ENCODE data around the gene OTOP3.
A peak's percentile ranks its signal among the peaks of the same experiment; 100 is the strongest.
"Not testable (repeated sequence)": the region's sequence is repeated elsewhere in the genome, so short reads cannot be mapped to it uniquely, and the experiment has no call there.

The OTOP3 gene

DNA sequence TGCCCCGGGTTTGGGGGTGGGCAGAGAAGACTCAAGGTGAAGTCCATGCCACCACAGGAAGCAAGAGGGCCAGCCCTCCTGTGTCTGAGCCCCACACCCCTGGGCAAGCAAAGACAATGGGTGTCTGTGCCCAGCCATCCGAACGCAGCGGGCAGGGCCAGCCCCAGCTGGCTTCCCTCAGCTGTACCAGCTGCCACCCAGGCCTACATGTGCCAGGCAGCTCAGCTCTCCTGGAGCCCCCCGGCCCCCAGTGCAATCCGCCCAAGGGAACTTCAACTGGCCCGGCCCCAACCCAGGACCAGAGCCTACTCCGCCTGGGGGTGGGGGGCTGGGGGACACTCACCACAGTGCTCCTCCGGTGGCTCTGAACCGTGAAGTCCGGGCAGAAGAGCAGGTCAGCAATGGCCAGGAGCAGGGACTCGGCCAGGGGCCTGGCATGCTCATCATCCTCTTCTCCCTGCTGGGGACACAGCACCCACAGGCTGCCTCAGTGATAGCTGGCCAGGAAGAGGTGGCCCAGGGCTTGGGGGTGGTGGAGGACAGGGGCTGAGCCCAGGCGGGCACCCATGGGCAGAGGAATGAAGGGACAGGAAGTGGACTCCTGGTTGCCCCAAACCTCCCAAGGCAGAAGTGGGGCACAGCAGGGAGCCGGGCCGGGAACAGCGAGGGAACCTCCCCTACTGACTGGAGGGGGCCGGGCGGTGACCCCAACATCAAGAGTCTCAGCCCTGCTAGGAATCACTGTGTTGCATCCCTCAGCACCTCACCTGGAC is 27.1 kb downstream of the OTOP3 start:
- DNase-seq: no peak

DNA sequence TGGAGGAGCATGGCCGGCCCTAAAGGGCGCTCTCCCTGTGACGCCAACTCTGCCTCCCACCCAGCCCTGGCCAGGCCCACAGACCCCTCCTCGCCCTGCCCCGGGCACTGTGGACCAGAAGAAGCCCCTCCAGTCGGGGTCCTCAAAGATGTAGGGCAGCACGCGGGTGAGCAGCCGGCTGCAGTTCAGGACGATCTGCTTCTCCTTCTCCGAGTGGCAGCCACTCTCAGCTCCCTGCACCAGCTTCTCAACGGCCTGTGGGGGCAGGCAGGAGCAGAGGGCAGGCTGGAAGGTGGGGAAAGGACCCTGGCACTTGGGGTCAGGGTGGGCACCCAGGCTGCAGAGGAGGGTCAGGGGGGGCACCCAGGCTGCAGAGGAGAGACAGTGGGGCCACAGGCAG is 28.0 kb downstream of the OTOP3 start:
- DNase-seq: no peak

DNA sequence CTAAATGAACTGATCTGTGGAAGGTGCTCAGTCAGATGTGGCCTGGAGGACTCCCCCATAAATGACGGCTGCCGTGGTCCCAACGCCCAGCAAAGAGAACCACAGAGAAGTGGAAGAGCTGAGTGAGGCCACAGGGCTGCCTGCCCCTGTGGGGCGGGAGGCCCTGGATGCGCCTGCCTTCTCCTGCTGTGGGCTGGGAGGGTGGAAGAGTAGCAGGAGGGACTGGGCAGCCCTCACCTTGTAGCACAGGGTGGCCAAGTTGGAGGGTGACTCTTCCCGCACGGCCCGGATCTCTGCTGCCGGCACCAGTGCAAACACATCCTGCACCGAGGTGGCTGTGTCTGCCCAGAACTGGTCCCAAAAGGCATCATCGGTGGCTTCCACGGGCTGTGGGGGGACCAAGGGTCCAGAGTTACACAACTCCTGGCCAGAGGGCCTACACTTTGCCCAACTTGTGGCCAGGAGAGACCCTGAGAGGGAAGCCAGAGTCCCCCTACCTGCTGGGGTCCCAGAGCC is 28.6 kb downstream of the OTOP3 start:
- no peak for DNase-seq

DNA sequence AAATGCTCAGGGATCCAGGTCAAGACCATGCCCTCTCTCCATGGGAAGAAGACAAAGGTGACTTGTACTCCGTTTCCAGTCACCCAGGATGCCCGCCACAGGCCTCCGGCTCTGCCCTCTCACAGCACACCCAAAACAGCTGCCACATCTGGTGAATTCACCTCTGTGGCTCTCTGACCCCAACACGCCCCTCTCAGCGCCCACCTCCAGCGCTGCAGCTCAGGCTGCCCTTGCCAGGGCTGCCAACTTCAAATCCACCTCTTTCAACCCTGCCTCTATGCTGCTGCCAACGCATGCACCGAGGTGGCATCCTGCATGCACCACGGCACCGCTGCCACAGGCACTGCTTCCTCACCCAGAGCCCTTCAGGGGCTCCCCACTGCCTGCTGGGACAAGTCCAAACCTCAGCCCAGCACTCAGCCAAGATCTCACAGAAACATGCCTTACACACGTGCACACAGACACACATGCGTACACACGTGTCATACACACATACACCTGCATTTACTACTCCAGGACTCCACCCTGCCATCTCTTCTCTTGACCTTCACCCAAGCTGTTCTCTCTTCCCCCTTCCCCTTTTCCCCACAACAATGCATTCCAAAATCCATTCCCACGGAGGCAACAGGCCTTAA is 29.4 kb downstream of the OTOP3 start:
- DNase-seq: no peak

DNA sequence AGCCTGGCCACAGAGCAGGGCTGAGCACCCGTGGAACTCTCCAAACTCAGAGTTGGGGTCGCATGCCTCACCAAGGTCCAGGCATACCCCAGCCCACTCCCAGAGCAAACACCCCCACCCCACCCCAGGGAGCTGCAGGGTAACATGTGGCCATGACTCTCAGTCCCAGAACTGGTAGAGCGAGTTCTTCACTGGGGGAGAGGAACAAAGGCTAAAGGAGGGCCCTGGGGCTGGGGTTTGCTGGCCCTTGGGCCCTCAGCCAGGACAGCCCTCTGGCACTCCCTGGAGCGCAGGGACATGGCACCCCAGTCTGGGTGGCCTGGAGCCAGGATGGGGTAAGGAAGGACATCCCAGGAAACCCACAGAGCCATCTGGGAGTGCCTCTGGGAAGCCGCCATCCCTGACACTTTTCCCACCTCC is 32.7 kb downstream of the OTOP3 start:
- DNase-seq: no peak

DNA sequence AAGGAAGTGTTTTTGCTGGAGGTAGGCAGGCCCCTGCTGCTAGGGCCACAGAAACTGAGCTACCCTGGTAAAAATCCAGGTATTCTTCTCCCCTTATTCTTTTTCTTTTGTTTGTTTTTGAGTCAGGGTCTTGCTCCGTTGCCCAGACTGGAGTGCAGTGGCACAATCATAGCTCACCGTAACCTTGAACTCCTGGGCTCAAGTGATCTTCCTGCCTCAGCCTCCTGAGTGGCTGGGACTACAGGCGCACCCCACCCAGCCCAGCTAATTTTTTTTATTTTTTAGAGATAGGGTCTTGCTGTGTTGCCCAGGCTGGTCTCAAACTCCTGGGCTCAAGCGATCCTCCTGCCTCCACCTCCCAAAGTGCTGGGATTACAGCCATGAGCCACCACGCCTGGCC is 33.8 kb downstream of the OTOP3 start:
- DNase-seq: not testable (repeated sequence)

DNA sequence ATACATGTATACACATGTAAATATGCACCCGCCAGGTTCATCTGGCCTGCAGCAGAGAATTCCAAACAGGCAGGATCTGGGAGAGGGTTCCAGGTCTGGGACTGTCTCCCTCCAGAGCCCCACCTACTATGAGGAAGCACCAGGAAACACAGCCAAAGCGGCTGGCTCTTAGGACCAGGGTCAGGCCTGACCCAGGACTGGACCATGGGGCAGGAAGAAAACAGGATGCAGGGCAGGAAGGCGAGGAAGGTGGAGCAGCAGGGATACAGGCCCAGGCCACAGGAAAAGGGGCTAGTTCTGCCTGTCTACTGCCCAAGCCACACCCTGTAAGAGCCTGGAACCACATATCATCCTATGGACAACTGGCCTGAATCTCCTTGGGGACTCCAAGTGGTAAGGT is 34.7 kb downstream of the OTOP3 start:
- DNase-seq: no peak

DNA sequence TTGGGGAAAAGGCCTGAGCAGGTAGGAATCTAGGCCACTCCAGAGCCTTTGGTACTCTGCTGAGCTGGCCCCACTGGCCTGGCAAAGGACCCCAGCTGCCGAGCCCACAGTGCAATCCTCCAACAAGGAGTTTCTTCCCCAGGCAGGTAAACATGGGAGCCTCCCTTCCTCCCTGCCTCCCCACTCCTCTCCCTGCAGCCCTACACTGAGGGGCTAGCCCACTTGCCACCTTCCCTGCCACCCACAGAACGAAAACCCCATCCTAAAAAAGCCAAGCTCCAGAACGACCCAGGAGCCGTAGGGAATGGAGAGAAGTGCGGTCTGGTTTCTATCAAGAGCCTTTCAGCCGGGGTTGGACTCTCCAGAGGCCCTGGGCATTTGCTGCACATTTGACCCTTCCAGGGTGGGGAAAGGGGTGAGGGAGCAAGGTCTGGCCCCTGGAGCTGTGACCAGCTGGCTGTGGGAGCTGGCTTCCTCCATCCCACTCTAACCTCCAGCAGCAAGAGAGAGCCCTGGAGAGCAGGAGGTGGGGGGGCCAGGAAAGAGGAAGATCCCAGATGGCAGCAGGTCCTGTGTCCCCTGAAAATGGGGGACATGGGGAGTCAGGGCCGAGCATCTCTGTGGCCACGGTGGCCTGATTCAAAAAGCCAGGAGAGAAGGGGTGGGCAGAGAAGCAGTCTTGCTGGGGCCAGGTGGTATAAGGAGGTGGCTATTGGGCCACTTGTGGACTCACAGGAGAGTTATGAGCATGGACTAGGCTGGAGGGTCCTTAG is 35.6 kb downstream of the OTOP3 start:
- no peak for DNase-seq

DNA sequence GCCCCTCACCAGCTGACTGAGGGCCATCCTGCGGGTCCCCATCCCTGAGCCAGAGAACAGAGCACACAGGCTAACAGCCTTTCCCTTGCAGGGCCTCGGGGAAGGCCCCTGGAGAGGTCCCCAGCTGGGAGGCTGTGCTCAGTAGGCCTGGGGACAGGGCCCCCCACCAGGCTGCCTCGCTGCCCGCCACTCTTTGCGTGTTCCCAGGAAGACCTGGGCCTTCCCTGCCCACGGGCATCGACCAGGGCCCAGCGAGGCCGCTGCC is 36.1 kb downstream of the OTOP3 start:
- DNase-seq: no peak

DNA sequence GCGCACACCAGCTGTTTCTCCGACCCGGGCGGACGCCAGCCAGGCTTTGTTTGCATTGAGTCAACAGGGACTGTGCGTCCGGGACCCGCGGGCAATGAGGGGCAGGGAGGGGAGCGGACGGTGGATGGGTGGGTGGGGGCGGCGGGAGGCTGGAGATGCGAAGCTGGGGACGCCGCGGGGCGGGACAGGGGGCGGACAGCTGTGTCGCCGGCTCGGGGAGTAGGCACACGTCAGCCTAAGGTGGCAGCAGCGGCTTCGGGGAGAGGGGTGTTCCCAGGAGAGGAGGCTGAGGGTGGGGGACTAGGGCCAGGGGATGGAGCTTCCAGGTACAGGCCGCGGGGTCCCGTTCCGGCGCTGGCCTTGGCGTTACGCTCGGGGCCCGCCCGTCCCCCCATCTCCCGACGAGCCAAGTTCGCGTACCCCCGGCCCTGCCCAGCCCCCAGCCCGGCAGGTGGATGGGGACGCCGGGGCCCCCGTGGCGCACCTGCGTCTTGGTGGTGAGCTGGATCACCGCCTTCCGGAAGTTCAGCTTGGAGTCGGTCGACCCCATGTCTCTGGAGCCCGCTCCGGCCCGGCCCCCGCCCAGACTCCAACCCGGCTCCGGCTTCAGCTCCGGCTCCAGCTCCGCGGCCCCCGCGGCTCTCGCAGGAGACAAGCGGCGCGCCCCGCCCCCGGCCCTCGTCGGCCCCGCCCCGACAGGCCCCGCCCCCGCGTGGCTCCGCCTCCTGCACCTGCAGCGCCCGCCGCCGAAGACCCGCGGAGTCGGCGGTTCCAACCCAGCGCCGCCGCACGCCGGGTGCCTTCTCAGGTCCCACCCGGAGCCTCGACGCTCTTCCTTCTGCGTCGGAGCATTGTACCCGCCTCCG is 36.6 kb downstream of the OTOP3 start, which contains the start of gene HID1:
TSS of gene HID1 (minus strand) at position 653 of the 866 bp plus-strand sequence. CDS start at position 550, 103 bp downstream.
- no peak for DNase-seq

DNA sequence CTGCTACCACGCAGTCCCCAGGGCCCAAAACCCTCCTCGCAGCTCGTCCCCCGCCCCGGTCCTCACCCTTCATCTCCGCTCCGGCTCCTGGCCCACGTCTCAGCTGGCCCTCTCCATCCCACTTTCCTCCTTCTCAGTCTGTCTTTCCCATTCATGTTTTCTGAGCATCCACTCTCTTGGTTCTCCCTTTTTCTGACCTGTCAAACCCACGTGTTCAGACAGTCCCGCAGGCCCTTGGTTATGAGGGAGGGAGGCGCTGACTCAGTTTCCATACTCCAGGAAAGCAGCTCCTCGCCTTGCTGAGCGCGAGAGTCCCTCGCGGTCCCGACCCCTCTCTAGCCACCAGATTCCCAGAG is 37.3 kb downstream of the OTOP3 start:
- no peak for DNase-seq

DNA sequence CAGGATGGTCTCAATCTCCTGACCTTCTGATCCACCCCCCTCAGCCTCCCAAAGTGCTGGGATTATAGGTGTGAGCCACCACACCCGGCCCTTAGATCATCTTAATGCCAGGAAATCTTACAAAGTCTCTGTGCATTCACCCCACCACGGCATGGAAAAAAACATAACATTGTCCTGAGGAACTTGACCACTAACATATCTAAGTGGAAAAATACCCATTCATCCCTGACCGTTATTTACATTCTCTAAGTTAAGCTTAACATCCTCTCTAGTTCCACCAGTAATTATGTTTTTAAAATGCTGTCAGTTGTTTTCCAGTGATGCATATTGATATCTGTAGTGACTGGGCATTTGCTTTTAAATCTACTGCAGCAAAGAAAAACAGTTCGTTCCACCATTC is 40.2 kb downstream of the OTOP3 start:
- no peak for DNase-seq

DNA sequence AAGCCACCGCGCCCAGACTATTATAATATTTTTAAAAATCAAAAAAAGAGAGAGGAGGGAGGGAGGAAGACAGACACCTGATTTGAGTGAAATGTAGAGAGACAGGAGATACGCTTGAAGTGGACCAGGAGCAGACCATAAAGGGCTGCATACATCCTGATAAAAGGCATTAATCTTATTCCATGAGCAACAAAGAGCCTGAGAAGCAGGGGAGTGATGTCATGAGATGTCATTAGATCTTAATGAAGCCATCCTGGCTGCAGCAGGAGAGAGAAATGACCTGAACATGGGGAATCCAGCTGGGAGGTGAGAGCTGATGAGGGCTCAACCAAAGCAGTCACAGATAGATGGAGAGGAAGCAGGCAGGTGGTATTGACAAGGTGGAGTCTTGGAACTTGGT is 42.1 kb downstream of the OTOP3 start:
- no peak for DNase-seq

DNA sequence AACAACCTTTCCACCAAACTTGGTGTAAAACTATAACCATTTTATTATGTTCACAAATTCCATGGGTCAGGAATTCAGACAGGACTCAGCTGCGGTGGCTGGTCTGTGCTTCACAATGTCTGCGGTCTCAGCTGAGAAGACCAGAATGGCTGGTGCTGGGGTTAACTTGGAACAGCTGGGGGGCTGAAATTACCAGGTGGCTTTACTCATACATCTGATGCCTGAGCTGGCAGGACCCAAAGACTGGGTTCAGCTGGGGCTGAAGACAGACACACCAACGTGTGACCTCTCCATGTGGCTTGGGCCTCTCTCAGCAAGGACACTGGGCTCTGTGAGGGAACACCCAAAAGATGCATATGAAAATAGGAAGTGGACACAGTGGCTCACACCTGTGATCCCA is 42.5 kb downstream of the OTOP3 start:
- no peak for DNase-seq

DNA sequence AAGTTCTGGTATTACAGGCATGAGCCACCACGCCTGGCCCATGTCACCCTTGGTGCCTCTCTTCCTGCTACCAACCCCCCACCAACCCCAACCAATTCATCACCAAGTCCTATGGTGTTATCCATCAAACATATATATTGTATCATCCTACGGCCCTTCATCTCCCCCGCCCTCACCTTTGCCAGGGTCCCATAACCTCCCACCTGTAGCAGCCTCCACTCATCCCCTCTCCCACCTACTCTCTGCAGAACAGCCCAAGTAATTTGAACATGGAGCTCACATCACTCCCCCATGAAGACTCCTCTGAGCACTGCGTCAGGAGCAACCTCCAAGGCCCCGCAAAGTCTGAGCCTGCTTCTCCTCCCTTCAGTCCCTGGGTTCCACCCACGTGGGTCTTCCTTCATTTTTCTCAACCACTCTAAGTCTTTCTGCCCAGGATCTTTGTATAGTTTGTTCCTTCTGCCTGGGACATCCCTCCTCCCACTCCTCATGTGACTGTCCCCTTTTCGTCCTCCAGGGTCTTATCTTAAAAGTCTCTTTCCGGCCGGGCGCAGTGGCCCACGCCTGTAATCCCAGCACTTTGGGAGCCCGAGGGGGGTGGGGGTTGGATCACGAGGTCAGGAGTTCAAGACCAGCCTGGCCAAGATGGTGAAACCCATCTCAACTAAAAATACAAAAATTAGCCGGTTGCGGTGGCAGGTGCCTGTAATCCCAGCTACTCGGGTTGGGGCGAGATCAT is 43.9 kb downstream of the OTOP3 start:
- DNase-seq: no peak

DNA sequence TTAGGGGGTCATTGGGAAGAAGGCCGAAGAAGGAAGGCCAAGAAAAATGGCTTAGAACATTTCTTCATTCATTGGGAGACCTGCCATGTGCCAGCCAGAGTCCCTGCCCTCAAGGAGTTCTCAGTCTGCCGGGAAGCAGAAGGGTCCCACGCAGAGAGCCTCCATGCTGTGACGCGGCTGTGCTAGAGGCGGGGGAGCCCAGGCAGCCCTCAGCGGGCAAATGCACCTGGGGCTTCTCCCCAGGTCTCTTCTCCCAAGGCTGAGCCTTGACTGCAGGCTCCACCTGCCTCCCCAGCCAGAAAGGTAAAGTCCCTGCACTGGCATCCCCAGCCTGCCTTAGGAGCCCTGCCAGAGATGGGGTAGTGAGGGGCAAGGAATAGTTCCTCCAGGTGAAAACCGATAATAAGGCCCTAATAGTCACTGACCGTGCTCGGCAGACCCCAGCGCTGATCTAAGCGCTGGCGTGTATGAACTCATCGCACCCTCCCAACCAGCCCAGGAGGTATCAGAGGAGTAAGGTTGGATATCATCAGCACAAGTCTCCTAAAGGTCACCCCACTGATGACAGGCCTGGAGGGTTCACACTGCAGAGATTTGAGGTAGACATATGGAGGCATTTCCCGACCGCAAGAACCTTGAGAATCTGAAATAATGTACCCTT is 45.8 kb downstream of the OTOP3 start:
- no peak for DNase-seq

DNA sequence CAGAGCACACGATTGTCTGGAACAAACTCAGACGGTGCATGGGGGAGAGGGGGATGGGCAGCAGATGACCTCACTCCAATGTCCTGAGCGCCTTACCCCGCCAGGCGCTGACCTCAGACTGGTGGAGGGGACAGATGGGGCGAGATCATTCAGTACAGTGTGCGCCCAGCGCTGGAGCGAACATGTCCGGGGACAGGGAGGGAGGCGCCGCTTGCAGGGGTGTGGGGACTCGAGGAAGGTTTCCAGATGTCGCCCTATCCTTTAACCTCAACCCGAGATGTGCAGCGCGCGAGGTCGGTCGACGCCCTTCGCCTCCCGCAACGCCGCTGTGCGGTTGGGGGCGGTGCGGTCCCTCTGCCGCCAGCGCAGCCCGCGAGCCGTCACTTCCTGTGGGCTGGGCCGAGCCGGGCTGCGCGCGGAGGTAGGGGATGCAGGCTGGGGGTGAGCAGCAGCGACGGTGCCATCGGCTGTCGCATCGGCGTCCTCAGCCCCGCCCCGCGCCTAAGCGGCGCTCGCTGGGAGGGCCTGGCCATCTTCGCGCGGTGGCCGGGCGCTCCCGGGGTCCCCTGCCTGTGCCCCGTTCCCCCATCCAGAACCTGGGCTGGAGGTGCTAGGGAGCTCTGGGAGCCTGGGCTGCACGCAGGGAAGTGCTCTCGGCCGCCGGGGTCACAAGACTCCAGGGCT is 46.4 kb downstream of the OTOP3 start:
- no peak for DNase-seq

DNA sequence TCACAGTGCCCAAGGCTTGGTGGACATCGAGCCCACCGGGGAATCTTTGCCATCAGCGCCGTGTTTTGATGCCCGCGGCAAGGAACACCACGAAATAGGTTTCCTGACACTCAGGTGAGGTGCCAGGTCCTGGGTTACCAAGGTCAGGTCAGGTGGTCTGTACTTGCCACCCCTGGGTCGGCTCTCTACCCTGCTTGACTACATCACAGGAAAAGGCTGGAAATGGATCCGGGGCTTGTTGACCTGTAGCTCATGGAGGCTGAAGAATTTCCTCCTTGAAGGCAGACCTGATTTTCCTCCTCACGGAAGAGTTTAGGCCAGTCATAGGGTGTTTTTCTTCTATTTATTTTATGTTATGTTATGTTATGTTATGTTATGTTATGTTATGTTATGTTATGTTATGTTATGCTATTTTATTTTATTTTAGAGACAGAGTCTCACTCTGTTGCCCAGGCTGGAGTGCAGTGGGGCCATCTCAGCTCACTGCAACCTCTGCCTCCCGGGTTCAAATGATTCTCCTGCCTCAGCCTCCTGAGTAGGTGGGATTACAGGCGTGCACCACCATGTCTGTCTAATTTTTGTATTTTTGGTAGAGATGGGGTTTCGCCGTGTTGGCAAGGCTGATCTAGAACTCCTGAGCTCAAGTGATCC is 47.1 kb downstream of the OTOP3 start:
- not testable (repeated sequence) for DNase-seq

DNA sequence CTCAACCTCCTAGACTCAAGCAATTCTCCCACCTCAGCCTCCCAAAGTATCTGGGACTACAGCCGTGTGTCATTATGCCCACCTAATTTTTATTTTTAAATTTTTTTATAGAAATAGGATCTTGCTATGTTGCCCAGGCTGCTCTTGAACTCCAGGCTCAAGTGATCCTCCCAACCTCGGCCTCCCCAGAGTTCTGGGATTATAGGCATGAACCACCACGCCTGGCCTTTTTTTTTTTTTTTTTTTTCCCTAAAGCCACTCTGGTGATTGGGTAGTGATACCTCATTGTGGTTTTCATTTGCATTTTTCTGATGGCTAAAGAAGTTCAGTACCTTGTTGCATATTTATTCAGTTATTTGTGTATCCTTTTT is 50.5 kb downstream of the OTOP3 start:
- DNase-seq: no peak

DNA sequence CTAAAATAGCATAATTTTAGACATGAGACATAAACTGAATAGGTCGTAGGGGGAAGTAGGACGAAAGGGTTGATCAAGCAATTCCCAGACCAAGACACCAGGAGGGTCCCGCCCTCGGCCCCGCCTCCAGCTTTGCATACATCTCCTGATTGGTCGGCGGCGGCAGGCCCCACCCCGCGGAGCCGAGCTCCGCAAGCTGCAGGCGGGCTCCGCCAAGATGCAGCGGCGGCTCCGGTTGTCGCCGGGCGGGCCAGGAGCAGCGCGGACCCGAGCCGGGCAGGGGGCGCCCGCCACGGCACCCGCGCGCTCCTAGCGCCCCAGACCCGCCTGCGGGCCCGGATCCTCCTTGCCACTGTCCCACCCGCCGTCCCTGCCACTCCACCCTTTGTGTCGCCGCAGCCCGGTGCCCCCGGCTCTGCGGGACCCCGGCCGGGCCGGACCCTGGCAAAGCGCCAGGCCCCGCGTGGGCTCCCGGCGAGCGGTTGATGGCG is 51.8 kb downstream of the OTOP3 start, which contains the start of gene CDR2L:
TSS of gene CDR2L (plus strand) at position 215 of the 491 bp plus-strand sequence. CDS start 412 bp downstream, outside the sequence.
- DNase-seq: peak; percentile 77 to 89
